Epithelial cell of esophagus (primary cell): ENCODE data around the gene WBP4.

Experiments
- DNase-seq: peaks from one replicate; pipeline ENCODE4 v3.0.0; 2010; ENCODE audit warnings: low read depth
- H3K4me3 ChIP-seq: 2 replicates; pipeline ENCODE4 v1.5.1; 2011; ENCODE audit warnings: mild to moderate bottlenecking, low read length, control low read depth
- TF ChIP-seq, protein P1 (sequence below): IDR thresholded peaks from 2 replicates; pipeline ENCODE4 v1.5.1; 2011; ENCODE audit warnings: low read depth, mild to moderate bottlenecking, low read length, control low read depth, inconsistent platforms; ENCODE audit not compliant: insufficient read depth; ENCODE audit errors: missing control alignments

WBP4 gene

GRCh38 chr13:41061075-41061913, at the start of gene WBP4:
WBP4 (plus strand) TSS chr13:41061509; CDS start chr13:41061674, 165 bp downstream.
- peak; percentile 98 for DNase-seq
- TF ChIP-seq, protein P1, sequence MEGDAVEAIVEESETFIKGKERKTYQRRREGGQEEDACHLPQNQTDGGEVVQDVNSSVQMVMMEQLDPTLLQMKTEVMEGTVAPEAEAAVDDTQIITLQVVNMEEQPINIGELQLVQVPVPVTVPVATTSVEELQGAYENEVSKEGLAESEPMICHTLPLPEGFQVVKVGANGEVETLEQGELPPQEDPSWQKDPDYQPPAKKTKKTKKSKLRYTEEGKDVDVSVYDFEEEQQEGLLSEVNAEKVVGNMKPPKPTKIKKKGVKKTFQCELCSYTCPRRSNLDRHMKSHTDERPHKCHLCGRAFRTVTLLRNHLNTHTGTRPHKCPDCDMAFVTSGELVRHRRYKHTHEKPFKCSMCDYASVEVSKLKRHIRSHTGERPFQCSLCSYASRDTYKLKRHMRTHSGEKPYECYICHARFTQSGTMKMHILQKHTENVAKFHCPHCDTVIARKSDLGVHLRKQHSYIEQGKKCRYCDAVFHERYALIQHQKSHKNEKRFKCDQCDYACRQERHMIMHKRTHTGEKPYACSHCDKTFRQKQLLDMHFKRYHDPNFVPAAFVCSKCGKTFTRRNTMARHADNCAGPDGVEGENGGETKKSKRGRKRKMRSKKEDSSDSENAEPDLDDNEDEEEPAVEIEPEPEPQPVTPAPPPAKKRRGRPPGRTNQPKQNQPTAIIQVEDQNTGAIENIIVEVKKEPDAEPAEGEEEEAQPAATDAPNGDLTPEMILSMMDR = peak; percentile 26
- peak within 1 kb of the TSS; percentile 88 for H3K4me3 ChIP-seq

- no peak overlapping the region for H3K4me3 ChIP-seq
- TF ChIP-seq, protein P1 = no peak
- DNase-seq = no peak
Measured at GRCh38 chr13:41012536-41012935, 48.8 kb upstream of the WBP4 start.

- H3K4me3 ChIP-seq = no peak overlapping the region
Measured at GRCh38 chr13:41013835-41014234, 47.5 kb upstream of the WBP4 start.

GRCh38 chr13:41015920-41016319, 45.4 kb upstream of the WBP4 start:
- no peak for DNase-seq
- no peak overlapping the region for H3K4me3 ChIP-seq

More at GRCh38 chr13:41013835-41014234, 47.5 kb upstream of the WBP4 start:
- no peak for DNase-seq
- TF ChIP-seq, protein P1 = no peak

GRCh38 chr13:41017159-41017558, 44.1 kb upstream of the WBP4 start:
- peak overlapping the region; percentile 61 for H3K4me3 ChIP-seq
- peak; percentile 44 for DNase-seq
- TF ChIP-seq, protein P1 = no peak

More at GRCh38 chr13:41015920-41016319, 45.4 kb upstream of the WBP4 start:
- TF ChIP-seq, protein P1 = no peak

DNA sequence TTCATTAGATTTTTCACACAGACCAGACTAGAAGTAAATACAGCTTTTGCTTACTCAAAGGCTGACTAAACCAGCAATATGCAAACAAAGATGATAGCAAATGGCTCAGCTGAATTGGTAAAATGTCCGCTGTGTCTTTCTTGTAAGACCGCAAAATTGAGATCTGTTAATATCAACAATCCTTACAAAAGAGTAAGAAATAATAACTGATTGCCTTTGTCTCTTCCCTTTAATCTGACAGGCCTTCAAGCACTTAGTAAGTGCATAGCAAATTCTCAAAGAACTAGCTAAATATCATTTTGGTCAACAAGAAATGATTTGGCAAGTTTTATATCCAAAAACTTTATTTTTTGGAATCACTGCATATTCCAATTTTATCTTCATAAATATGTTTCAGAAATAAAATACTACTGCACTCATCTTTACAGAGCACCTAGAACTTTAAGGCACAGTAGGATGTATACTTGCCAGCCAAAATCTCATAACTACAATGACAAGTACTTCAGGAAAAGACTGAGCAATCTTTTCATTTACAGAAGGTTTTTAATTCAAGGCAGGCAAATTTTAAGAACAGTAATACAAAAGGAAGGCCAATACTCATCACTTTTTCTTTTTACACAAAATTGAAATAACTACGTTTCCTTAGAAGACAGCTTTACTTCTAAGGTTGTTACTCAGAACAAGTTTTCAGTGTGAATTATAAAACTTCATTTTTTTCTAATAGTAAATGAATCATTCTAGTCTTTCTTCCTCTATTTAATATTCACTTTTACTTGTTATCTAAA, 43.3 kb upstream of the WBP4 start:
- H3K4me3 ChIP-seq = peak overlapping the region; percentile 61
- TF ChIP-seq, protein P1 = no peak

More for the DNA sequence above, 43.3 kb upstream of the WBP4 start:
- DNase-seq = peak; percentile 66
